HG02610 (cell line): ENCODE data around the gene HS6ST1.

ENCODE experiments used
- ATAC-seq: cut with Tn5 transposase; IDR thresholded peaks from one replicate; pipeline ENCODE4 v1.9.1; 2021; ENCODE audit warnings: mild to moderate bottlenecking, moderate library complexity; ENCODE audit not compliant: unreplicated experiment

HS6ST1 gene

DNA sequence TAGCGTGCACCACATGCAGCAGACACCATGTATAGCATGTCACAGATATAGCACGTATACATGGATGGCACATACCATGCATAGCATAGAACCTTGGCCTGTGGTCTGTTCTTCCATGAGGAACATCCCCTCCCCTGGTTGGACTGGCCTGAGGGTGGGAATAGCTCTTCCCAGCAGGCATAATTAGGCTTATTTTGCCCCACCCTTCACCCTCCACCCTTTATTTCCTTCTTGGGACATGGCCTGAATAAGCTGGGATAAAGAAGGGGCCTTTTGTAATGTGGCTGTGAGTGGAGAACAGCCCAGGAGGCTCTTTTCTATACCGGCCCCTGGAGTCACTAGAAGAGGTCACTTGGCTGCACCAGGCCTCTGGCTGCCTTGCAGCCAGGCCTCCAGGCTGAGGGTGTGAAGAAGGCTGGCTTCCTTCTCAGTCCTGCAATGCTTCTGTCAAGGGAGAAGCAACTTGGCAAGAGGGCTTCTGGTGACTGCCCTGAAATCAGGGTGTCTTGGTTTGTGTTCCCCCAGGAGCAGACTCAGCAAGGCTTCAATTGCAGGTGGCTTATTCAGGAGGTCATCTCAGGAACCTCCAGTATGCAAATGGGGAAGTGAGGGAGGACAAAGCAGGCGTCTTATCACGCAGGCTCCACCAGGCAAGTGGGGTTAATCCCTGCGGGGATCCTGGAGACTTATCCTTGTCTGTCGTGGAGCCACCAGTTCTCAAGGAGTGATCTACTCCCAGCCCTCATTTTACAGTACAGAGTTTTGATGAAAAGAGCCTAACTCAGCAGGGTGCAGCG lies 68.2 kb downstream of the HS6ST1 start:
- no peak for ATAC-seq

GRCh38 chr2:128249555-128249954 lies 69.1 kb downstream of the HS6ST1 start:
- ATAC-seq: no peak

- no peak for ATAC-seq
These were observed 72.9 kb downstream of the HS6ST1 start for GRCh38 chr2:128245813-128246212.

DNA sequence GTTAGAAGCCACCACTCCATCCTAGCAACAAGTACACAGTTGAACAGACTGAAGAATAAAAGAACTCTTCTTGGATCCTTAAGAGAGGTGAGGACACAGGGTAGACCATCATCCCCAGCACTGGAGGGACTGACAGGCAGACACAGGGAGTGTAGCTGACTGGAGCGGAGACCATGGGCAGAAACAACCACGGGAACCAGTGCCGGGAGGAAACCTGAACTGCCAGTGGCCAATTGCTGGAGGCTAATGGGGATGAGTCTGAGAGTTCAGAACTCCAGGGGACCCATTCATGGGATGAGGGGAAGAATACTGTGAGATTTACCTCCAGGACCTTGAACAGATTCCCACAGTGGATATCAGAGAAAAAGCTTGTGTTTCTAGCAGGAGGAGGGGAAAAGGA lies 76.8 kb downstream of the HS6ST1 start:
- no peak for ATAC-seq

DNA sequence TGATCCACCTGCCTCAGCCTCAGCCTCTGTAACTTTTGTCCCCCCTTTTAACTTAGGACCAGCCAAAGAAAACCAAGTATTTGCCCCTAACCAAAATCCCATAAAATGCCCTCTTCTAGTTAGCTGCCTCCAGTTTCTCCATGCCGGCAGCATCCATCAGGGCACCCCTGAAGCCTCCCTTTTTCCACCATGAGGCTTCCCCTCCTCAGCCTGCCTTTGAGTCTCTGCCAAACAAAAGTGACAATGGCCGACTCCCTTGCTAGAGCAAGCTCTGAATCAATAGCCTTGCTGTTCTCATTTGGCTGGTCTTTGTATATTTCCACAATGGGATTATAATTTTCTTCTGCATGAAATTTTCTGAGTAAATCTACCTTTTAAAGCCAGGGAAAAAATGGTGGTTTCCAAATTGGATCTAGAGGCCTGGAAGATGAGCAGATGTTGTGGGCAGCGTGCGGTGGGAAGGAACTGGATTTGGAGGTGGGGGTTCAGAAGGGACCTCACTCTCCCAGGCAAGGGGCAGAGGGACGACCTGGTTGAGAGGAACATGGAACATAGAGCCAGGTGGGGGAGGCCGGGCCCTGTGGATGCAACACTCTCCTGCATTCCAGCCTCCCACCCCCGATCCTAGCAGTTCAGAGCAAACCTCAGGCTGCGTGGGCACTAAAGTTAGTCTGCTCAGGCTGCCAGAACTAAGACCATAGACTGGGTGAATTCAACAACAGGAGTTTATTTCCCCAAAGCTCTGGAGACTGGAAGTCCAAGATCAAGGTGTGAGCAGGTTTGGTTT lies 80.6 kb downstream of the HS6ST1 start:
- no peak for ATAC-seq

DNA sequence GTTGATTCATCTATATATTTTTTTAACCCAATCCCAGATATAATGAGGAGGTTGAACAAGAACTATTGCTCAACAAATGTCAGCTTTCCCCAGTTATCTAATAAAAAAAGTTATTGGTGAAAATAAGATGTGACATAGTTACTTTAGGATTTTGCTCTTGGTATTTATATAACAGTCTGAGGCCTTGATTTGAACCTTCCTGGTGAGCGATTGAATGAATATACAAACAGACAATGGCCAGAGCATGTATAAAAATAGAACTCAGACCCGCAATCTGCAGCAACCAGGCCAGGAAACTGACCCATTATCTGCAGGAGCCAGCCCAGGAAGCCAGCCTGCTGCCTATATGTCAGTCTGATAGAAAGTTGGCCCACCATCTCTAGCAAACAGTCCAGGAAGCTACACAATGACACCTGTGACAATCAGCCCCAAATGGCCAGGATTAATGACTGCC lies 81.6 kb downstream of the HS6ST1 start:
- ATAC-seq: no peak

DNA sequence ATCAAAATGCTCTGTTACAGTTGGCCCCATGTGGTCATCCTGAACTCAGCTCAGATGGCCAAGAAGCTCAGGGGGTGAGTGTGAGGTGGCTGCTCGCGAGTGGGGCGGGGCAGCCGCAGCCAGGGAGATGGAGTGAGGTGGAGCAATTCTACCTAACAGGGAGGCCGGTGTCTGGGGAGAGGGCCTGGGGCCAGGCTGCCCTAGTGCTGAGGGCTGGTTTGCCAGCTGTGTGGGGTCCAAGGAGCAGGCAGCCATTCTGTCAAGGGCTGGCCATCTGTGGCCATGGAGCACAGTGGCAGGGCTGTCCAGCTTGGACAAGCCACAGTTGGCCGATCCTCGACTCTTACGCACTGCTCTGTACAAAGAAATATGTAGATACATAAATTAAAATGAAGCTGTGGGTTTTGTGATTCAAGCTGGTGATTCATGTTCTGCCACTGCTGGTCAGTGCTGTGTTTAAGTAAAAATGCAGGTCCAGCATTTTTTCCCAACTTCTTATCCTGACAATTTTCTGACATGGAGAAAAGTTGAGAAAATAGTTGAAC lies 82.1 kb downstream of the HS6ST1 start:
- no peak for ATAC-seq

- no peak for ATAC-seq
These were observed 83.1 kb downstream of the HS6ST1 start for GRCh38 chr2:128235581-128235980.

DNA sequence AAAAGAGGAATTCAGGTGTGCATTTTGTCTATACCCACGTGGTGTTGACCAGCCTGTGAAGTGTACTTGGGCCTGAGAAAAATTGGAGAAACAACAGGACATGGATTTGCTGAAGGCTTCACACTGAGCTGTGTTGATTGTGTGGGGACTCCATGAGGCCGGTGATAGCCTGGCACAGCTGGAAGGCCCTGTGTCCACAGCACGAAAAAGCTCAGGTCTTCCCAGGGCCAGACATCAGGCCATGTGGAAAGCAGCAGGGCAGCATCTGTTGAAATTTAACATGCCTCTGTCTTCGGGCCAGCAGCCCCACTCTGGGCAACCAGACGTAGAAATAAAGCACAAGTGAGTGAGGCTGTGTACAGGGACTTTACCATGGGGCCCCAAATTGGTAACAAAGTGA lies 84.1 kb downstream of the HS6ST1 start:
- no peak for ATAC-seq

- ATAC-seq: no peak
These were observed 84.8 kb downstream of the HS6ST1 start for GRCh38 chr2:128233790-128234395.

- ATAC-seq: peak; percentile 97
These were observed 85.5 kb downstream of the HS6ST1 start for GRCh38 chr2:128232965-128233789.

DNA sequence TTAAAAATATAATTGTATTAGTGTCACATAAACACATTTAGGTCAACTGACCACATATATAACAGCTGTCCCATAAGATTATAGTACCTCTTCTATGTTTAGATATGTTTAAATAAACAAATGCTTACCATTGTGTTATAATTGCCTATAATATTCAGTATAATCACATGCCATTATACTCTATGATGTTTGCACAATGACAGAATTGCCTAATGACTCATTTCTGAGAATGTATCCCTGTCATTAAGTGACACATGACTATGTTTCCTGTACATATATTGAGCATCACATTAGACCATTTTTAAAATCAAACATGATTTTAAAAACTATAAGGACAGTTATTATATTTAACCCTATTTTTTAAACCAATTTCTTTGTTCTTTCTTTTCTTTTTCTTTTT lies 89.8 kb downstream of the HS6ST1 start:
- ATAC-seq: no peak

GRCh38 chr2:128227862-128228261 lies 90.8 kb downstream of the HS6ST1 start:
- no peak for ATAC-seq

GRCh38 chr2:128219891-128220290 lies 98.8 kb downstream of the HS6ST1 start:
- ATAC-seq: no peak

DNA sequence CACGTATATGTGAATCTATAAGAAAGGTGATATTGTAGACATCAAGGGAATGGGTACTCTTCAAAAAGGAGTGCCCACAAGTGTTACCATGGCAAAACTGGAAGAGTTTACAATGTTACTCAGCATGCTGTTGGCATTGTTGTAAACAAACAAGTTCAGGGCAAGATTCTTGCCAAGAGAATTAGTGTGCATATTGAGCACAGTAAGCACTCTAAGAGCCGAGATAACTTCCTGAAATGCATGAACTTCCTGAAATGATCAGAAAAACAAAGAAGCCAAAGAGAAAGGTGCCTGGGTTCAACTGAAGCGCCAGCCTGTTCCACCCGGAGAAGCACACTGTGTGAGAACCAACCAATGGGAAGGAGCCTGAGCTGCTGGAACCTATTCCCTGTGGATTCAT lies 101.0 kb downstream of the HS6ST1 start:
- ATAC-seq: no peak

DNA sequence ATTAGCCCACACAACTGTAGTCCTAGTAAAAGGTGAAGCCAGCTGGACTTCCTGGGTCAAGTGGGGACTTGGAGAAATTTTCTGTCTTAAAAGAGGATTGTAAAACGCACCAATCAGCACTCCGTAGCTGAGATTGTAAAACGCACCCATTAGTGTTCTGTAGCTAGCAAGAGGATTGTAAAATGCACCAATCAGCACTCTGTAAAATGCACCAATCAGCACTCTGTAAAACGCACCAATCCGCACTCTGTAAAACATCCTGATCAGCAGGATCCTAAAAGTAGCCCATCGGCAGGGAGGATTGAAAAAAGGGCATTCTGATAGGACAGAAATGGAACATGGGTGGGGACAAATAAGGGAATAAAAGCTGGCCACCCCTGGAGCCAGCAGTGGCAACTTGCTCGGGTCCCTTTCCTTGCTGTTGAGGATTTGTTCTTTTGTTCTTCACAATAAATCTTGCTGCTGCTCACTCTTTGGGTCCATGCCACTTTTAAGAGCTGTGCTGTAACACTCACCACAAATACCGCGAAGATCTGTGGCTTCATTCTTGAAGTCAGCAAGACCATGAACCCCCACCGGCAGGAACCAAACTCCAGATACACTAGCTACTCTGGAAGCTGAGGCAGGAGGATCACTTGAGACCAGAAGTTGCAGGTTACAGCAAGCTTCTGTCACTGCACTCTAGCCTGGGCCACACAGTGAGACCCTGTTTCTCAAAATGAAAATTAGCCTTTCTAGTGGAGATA lies 102.6 kb downstream of the HS6ST1 start:
- no peak for ATAC-seq
